HG03159 (cell line): ENCODE measurements around the gene ADGRL3.
"Not testable (repeated sequence)": the region's sequence is repeated elsewhere in the genome, so short reads cannot be mapped to it uniquely, and the experiment has no call there.

Experiments
- ATAC-seq: cut with Tn5 transposase; IDR thresholded peaks from one replicate; pipeline ENCODE4 v1.9.1; 2021; ENCODE audit warnings: mild to moderate bottlenecking, moderate library complexity; ENCODE audit not compliant: unreplicated experiment

Gene ADGRL3

GRCh38 chr4:61924131-61924530 is 724.0 kb downstream of the ADGRL3 start:
- ATAC-seq, result no peak

DNA sequence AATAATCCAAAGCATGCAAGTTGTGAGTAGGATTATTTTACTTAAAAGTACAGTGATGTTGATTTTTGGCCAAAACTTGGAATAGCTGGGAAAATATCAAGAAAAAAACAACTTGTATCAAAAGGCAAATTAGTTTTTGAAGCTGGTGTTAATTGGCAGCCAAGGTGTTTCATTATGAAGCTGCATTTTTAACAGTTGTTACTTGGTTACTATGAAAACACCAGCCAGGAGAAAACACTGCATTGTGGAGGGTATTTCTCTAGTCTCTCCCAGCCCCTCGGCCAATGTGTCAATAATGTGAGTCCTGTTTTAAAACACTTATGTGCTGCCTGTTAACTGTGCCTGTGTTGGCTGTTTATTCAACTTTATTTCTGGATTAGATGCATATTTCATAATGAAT is 733.4 kb downstream of the ADGRL3 start:
- no peak for ATAC-seq

DNA sequence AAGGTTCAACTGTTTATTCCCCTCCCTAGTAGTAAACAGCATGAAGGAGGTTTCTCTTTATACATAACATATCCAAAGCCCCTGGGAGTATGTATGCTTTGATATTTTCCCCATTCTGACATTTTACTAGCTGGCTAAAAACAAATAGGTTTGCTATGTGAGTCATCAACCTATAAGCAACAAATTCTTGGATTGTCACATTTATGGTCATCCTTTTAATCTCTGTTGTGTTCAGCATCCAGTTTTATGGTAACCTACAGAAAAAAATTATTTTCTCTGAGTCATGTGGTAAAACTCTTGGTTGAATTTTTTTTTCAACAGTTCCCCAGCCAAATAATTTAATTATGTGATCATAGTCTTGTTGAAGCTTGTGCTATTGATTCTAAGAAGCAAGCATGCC is 734.1 kb downstream of the ADGRL3 start:
- no peak for ATAC-seq

- no peak for ATAC-seq
Measured at GRCh38 chr4:61938250-61938846, 738.2 kb downstream of the ADGRL3 start.

- ATAC-seq, result no peak
Measured at GRCh38 chr4:61950625-61951024, 750.5 kb downstream of the ADGRL3 start.

DNA sequence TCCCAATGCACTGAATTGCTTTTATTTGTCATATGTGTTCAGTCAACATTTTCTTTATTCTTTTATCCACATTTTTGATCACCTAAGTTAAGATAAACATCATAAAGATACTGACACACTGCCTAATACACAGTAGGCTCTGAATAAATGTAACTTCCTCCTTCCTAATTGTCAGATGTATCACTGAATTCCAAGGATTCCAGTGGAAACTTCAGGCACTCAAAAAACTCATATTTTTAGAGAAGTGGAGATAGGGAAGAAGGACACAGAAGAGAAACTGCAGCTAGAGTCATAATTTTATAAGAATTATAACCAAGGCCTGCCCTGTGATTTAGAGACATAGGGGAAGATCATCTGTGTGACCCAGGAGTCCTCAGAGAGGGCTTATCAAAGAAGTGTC is 753.3 kb downstream of the ADGRL3 start:
- no peak for ATAC-seq

DNA sequence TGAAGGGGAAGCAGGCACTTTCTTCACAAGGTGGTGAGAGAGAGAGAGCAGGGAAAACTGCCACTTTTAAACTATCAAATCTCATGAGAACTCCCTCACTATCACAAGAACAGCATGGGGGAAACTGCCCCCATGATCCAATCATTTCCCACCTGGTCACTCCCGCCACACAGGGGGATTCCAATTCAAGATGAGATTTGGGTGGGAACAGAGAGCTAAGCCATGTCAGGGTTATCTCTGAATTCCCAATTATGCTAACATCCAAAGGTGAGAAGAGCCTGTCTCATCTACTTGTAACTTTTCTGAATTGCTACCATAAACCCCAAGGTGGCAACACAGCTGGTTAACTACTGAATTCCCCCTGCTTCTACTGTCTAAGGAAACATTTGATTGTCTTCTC is 758.5 kb downstream of the ADGRL3 start:
- ATAC-seq, result no peak

- ATAC-seq, result no peak
Measured at GRCh38 chr4:61959087-61959486, 759.0 kb downstream of the ADGRL3 start.

DNA sequence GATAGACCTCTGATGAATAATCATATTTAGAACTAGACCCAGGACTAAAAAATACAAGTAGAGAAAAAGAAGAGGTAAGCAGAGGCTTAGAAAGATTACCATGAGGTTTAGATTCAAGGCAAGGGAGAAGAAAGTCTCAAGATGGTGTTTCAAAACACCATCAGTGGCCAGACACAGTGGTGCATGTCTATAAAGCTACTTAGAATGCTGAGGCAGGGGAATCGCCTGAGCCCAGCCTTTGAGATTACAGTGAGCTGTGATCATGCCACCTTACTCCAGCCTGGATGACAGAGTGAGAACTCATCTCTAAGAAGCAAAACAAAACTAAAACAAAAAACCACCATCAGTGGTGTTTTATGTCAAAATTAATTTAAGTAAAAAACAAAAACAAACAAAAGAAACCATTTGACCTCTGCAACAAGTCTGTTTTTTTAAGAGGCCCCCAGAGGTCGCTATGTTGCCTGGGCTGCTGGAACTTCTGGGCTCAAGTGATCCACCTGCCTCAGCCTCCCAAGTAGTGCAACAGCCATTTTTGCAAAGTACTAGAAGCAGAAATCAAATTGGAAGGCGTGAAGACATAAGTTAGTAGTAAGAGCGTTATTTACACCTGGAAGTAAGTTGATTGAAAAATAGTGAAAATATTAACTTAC is 784.3 kb downstream of the ADGRL3 start:
- ATAC-seq, result no peak

GRCh38 chr4:61985426-61985825 is 785.3 kb downstream of the ADGRL3 start:
- ATAC-seq, result no peak

DNA sequence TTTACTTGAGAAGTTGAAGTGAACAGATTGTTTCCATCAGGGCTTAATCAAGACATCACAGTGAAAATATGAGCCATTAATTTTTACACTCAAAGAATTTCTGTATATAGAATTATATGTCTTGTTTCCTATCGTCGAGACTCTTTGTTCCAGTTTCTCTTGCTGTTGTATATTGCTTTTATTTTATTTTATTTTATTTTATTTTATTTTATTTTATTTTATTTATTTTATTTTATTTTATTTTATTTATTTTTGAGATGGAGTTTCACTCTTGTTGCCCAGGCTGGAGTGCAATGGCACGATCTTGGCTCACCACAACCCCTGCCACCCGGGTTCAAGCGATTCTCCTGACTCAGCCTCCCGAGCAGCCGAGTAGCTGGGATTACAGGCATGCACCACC is 786.8 kb downstream of the ADGRL3 start:
- ATAC-seq, result not testable (repeated sequence)

GRCh38 chr4:61992351-61992750 is 792.2 kb downstream of the ADGRL3 start:
- ATAC-seq, result no peak

DNA sequence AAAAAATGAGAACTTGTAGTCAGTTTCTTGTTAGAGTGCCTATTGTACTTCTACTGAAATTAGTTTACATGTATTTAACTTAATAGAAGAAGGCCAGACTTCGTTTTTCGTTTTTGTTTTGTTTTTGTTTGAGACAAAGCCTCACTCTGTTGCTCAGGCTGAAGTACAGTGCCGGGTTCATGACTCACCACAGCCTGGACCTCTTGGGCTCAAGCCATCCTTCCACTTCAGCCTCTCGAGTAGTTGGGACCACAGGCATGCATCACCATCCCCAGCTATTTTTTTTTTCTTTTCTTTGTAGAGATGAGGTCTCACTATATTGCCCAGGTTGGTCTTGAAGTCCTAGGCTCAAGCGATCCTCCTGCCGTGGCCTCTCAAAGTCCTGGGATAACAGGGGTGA is 793.9 kb downstream of the ADGRL3 start:
- no peak for ATAC-seq

DNA sequence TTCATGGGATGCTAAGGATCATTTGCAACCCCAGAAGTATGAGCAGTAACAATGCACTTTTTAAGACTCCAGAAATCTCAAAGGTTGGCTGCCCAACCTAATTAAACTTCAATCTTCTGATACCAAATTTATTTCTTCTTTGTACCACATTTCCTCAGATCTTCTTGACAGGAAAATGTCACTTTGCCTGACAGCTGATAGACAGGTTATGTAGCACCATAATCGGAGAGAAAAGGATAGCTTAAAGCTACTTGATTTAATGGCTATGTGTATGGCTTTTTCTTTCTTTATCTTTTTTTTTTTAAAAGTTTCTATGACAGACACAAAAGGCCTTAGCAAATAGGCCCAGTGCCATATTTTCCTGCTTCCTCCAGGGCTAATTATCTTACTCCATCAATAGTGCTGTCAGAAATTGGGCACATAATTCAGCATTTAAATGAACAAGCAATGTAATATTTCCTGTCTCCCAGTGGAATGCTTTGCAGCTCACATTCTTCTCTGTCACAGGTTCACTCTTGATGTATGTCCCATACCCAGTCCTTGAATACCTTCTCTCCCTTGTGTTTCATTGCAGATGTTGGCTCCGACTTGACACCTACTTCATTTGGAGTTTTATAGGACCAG is 795.7 kb downstream of the ADGRL3 start:
- ATAC-seq, result no peak

GRCh38 chr4:61996943-61997342 is 796.8 kb downstream of the ADGRL3 start:
- no peak for ATAC-seq

DNA sequence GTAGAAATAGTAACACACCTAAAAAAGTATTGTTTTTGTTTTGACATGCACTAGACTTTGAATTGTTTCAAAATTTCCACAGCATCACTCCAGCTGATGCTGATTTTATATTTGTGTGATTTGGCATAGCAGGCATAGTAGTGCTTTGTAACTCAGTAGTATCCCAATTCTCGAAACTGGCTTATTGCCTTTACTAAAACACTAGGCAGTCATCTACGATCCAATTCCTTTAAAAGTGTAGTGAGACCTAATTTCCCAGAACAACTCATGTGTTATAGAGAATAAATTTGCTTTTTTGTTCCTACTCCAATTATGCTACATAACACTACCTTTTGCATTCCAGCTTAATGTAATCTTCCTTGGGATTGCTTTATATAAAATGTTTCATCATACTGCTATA is 797.7 kb downstream of the ADGRL3 start:
- no peak for ATAC-seq

DNA sequence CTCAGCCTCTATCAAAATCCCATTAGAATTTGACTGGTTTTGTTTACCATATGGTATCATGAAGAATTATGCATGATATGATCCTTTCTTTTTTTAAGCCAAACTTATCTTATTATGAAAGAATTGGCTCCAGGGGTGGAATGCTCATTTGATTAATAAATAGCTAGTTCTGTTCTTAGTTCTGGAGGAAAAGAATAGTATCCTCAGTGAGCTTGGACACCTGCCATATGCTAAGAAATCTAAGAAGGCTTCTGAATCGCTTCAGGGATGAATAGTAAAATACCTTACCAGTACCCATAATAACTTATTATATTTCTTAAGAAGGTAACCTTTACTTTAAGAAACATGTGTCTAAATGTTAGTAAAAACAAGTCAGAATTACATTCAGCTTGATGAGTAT is 803.6 kb downstream of the ADGRL3 start:
- ATAC-seq, result no peak

GRCh38 chr4:62004881-62005280 is 804.8 kb downstream of the ADGRL3 start:
- no peak for ATAC-seq

DNA sequence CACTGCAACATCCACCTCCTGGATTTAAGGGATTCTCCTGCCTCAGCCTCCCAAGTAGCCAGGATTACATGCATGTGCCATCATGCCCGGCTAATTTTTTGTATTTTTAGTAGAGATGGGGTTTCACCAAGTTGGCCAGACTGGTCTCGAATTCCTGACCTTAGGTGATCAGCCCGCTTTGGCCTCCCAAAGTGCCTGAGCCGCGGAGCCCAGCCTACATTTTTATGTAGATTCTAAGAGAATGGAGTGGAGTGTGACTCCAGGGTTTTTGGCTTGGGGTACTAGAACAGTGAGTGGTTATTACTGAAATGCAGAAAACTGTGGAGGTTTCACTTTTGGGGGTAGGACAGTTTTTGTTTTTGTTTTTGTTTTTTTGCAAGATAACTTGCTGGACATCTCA is 806.0 kb downstream of the ADGRL3 start:
- no peak for ATAC-seq

- no peak for ATAC-seq
Measured at GRCh38 chr4:62015043-62015739, 815.1 kb downstream of the ADGRL3 start.

- no peak for ATAC-seq
Measured at GRCh38 chr4:62018537-62018936, 818.4 kb downstream of the ADGRL3 start.

- ATAC-seq, result no peak
Measured at GRCh38 chr4:62023633-62024032, 823.5 kb downstream of the ADGRL3 start.
